HG03135 (cell line): ENCODE data around the gene MED8.
"Not testable (repeated sequence)": the region's sequence is repeated elsewhere in the genome, so short reads cannot be mapped to it uniquely, and the experiment has no call there.

Source experiments
- ATAC-seq: cut with Tn5 transposase; IDR thresholded peaks from one replicate; pipeline ENCODE4 v1.9.1; 2021; ENCODE audit warnings: mild to moderate bottlenecking, moderate library complexity; ENCODE audit not compliant: unreplicated experiment

The MED8 gene

DNA sequence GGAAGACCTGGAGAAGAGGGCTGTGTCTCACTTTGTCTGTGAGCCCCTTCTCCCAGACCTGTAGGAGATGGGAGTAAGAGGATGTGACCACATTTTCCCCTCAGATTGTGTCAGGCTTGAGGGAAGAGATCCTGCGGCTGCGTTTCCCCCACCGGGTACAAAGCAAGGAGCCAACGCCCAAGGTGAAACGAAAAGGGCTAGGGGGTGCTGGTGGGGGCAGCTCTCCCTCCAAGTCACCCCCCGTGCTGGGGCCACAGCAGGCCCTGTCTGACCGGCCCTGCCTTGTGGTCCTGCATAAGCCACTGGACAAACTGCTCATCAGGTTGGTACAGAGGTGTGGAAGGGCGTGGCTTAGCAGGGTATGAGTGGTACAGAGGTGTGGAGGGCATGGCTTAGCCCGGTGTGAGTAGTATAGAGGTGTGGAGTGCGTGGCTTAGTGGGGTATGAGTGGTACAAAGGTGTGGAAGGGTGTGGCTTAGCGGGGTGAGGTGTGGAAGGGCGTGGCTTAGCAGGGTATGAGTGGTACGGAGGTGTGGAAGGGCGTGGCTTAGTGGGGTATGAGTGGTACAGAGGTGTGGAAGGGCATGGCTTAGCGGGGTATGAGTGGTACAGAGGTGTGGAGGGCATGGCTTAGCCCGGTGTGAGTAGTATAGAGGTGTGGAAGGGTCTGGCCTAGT, 33.5 kb upstream of the MED8 start:
- ATAC-seq = no peak

DNA sequence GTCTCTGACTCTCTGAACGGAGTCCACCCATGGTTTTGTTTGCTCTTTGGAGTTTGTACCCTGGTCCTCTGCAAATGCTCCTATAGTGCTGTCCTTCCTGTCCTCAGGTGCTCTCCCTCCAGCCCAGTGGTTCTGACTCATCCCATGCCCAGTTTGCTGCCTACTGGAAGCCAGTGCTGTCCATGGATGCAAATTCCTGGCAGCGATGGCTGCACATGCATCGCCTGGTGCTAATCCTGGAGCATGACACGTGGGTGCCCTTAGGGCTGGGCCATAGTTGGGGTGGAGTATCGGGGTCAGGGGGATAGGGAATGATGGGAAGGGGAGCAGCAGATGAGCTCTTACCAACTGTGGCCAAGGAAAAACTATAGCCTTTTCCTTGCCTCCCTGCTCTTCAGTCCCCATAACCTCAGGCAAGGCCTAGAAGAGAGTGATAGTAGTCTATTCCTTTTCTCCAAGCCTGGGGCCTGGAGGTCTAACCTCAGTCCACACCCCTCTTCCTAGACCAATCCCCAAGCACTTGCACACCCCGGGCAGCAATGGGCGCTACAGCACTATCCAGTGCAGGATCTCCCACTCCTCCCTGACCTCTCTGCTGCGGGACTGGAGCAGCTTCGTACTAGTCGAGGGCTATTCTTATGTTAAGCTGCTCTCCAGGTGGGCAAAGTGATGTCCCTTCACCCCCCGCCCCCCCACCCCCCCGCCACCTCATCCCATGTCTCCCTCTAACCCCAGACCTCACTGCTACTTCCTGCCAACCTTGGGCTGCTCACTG, 32.6 kb upstream of the MED8 start:
- ATAC-seq = no peak

DNA sequence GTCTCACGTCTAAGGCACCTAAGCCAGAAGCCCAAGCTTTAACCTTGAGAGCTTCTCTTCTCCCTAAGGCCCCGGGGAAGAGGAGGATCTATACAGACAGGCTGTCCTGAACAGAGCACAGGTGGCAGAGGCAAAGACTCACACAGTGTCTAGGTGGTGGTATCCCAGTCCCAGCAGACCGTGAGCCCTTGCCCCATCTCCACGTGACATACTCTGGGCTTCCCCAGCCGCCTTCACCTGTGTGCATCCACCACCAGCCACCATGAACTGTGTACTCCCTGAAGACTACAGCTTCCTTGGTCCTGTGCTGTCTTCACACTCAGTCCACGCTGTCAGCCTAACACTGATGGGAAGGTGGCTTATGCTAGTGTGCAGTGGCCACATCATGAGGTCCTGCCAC, 31.8 kb upstream of the MED8 start:
- no peak for ATAC-seq

DNA sequence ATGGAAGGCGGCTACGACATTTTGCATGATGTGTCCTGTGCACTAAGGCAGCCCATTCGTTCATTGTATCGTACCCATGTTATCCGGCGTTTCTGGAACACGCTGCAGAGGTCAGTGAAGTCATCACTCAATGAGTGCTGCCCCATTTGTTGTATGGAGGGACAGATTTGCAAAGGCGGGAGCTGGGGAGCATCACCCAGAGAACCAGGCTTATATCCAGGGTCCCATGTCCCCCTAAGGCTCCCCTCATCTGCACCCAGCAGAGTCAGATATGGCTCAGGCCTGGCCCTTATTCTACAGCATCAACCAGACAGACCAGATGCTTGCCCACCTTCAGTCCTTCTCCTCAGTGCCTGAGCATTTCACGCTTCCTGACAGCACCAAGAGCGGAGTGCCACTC, 31.3 kb upstream of the MED8 start:
- ATAC-seq = no peak

DNA sequence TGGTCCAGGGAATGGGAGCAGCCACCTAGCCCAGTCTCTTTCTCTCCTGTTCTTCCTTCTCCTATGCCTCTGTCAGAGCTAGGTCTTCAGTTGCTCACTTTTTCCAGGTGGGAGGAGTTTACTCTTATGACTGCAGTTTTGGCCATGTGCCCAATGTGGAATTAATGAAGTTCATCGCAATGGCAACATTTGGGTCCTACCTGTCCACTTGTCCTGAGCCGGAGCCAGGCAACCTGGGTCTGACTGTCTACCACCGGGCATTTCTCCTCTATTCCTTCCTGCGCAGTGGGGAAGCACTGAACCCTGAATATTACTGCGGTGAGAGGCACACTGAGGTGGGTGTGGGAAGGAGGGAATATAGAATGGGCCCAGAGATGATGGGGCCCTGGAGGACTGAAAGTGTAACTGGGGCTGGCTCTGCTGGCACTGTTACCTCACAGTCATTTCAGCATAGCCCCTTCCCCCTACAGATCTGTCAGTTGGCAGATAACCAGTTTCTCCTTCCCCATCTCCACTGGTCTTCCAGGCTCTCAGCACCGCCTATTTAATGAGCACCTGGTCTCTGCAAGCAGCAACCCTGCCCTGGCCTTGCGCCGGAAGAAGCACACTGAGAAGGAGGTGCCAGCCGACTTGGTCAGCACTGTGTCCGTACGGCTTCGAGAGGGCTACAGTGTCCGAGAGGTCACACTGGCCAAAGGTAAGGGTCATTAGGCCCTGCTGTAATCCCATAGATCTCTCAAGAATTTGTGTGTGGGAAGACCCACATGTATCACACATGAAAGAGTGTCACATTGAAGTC, 30.2 kb upstream of the MED8 start:
- no peak for ATAC-seq

DNA sequence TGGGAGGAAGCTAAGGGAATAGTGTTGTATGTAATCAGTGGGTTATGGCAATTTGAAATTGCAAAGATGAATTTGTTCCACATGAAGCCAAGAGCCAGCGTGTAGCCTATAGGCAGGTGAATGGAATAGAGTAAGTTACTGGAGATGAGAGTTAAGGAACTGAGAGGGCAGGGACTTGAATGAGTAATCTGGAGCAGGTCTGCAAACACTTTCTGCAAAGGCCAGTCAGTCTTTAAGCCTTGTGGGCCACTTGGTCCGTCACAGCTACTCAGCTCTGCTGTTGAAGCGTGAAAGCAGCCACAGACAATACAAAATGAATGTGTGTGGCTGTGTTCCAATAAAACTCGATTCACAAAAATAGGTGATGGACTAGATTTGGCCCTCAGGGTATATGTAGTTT, 29.3 kb upstream of the MED8 start:
- ATAC-seq = no peak

DNA sequence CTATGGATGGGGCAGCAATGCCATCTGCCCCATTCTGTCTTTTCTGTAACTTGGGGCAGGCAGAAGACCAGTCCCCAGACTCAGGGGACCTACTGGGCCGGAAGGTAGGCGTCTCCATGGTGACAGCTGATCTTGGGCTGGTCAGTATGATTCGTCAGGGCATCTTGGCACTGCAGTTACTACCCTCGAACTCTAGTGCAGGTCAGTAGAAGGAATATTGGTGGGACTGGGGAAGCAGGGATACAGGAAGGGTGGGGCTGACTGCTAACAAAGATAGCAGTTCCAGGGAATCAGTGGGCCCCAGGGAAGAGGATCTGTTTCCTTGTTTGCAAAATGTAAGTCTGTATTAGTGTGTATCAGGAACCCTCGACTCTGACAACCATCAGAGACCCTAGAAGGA, 26.3 kb upstream of the MED8 start:
- ATAC-seq = no peak

DNA sequence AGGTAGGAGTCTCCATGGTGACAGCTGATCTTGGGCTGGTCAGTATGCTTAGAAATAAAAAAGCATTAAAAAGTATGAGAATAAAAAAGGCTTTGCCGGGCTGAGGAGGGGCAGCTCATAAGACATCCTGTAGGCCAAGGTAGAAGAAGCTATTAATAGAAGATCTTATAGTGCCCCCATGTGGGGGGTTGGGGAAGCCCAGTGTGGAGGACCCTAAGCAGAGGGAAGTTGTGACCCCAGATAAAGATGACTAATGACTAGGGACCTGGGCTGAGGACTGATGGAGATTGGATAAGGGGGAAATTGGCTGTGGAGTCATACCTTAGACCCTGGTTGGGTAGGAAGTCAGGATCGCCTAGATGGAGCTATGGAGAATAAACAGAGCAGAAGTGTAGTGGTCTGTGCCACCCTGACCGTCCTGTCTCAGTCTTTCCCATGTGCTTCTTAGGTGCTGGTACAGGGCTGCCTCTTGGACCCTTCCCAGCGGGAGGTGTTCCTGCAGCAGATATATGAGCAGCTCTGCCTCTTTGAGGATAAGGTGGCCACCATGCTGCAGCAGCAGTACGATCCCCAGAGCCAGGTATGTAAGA, 25.1 kb upstream of the MED8 start:
- no peak for ATAC-seq

DNA sequence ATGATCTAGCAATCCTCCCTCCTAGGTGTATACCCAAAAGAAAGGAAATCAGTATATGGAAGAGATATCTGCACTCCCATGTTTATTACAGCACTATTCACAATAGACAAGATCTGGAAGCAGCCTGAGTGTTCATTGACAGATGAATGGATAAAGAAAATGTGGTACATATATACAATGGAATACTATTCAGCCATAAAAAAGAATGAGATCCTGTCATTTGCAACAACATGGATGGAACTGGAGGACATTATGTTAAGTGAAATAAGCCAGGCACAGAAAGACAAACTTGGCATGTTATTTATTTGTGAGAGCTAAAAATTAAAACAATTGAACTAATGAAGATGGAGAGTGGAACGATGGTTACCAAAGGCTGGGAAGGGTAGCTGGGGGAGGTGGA, 23.8 kb upstream of the MED8 start:
- not testable (repeated sequence) for ATAC-seq

DNA sequence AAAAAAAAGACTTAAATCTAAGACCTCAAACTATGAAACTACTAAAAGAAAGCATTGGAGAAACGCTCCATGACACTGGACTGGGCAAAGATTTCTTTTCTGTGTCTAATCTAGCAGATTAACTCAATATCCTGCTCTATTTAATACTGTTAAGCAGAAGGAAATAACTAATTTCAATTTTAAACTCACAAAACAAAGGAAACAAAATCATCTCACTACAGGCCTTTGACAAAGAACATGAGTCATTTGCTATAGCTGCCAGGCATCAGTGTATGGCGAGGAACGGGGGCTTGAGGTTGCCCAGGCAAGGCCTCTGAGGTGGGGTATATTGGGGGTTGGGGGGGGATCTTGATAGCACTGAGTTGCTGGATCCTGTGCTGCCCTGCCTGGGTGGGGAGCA, 21.0 kb upstream of the MED8 start:
- ATAC-seq = no peak

DNA sequence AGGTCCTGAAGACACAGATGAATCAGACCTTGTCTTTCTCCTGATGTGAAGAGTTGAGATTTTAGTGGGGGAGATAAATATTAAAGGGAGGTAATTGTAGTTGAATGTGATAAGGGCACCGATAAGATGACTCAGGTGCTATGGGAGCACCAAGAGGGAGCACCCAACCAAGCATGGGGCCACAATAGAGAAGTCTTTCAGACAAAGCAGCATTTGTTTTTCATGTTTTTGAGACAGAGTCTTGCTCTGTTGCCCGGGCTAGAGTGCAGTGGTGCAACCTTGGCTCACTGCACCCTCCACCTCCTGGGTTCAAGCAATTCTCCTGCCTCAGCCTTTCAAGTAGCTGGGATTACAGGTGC, 16.3 kb upstream of the MED8 start:
- no peak for ATAC-seq

DNA sequence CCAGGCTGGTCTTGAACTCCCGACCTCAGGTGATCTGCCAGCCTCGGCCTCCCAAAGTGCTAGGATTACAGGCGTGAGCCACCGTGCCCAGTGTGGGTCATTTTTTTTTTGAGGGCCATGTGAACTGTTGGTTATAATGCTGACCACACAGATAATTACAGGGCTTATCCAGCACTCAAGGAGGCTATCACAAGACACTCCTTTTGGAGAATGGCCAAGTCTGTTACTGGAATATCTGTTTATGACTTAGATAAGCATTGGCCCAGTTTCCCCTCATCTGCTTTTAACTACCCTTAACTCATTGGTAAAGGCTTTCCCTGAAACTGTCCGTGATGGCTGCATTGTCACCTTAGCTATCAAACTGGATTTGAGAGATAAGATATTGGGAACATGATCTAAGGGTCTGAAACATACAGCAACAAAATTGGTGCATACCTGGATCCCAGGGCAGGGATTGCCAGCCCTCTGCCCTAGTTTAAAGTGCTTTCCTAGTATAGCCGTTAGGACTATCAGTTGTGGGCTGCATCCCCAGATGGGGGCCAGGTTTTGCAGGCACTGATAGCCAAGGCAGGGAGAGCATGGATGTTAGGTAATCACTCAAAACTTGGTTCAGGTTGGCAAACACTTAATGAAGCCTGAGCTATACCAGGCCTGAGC, 15.7 kb upstream of the MED8 start:
- ATAC-seq = no peak

DNA sequence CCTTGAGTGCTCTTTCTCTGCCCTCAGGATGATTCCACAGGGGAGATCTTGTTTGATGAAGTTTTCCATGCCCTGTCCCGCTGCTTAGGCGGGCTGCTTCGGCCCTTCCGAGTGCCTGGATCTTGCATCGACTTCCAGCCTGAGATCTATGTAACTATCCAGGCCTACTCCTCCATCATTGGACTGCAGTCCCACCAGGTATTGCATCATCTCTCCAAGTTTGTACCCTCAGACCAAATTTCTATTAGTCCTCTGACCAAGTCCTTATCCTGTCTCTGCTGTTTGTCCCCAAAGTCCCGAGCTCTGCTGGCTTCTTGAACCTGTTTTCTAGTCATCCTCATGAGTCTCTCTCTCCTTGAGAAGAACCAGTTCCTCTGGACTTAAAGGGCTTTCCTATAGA, 14.8 kb upstream of the MED8 start:
- ATAC-seq = no peak

DNA sequence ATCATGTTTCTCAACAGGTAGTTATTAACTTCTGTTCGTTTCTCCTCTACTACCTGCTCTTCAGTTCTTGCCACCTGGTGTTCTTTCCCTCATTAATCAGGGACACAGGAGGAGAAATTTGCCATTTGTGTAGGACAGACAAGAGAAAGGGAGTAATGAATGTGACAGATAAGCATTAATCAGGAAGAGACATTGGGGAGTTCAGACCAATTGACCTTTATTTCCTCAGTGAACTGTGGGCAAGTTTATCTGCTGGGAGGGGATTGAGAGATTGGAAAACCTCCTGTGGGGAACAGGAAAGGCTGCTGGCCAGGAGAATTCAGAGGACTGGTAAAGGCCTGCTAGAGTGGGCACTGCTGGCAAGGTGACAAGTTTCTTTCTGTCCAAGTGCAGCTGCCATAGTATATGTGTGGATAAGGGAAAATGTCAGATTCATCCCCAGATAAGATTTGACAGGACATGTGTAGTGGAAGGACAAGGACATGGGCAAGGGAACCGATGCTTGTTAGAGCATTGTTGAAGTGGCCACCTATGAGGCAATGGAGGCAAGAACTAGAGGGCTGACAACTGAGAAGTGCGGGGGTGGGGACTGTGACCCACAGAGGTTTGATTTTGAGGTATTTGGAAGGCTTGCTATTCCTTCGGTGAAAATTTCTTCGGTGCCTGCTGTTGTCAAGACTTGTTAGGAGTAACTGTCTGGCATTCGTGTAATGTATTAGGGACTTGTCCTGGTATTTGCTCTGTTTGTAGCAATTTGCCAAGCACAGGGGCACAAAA, 12.7 kb upstream of the MED8 start:
- no peak for ATAC-seq

DNA sequence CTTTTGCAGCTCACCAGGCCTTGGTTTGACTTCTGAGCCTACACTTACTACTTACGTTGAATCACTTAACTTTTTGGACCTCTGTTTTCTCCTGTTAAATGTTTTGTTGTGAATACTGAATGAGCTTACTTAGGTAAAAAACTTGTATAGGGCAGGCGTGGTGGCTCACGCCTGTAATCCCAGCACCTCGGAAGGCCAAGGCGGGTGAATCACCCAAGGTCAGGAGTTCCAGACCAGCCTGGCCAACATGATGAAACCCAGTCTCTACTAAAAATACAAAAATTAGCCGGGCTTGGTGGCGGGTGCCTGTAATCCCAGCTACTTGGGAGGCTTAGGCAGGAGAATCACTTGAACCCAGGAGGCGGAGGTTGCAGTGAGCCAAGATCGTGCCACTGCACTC, 10.8 kb upstream of the MED8 start:
- not testable (repeated sequence) for ATAC-seq

DNA sequence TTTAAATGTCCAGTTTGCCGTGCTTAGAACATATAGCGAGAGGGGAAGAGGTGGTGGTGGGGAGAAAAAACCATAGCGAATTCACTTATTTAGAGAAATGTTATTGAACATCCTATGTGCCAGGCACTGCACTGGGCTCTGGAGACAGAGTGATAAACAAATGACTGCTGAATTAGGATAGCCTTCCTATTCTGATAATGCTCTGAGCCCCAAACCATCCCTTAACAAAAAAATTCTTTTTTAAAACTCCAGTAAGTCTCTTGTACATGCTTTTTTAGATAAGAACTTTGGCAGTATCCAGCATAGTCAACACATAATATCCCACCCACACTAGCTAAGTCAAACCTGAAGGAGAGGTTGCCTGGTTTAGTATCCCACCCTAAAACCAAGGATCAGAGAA, 8.6 kb upstream of the MED8 start:
- no peak for ATAC-seq

DNA sequence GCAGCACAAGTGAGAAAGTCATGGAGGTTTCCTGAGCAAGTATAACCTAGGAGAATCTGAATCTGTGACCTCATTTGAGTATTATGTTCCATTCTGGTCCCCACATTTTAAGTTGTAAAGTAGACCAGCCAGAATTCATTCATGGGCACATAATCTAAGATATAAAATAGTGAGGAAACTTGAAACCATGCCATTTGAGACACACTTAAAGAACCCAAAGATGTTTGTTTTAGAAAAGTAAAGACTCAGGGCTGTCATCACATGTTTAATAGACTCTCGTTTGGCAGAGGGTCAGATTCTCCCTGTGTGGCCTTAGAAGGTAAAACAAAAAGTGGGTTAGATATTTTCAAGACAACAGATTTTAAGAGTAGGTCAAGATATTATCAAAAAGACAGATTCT, 6.5 kb upstream of the MED8 start:
- no peak for ATAC-seq

DNA sequence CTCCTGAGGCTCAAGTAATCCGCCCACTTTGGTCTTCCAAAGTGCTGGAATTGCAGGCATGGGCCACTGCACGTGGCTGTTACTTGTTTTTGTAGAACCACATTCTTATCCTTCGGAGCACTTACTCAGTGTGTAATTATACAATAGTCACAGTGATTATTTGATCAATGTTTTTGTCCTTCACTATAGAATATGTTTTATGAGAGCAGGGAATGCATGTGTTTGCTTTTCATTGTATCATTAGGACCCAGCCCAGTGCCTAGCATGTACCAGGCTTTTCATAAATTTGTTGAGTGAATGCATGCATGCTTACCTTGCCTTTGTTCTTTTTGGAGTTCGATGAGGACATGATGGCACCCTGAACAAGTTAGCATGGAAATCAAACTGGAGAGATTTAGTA, 5.9 kb upstream of the MED8 start:
- ATAC-seq = no peak

DNA sequence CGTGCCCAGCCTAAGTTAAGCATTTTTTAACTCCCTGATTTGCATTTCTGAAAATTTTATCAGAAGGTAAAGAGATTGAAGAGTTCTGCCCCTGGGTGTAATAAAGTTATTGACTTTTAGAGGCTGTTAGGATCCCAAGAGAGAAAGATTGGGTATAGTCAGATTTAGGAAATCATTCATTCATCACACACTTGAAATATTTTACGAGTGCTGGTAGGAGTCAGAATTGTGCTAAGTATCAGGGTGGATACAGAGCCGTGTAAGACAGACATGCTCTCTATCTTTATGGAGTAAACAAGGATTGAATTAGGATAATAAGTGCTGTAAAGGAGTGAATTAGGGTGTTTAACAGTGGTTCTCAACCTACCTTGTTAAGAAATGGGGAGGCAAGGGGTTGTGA, 3.1 kb upstream of the MED8 start:
- ATAC-seq = no peak

DNA sequence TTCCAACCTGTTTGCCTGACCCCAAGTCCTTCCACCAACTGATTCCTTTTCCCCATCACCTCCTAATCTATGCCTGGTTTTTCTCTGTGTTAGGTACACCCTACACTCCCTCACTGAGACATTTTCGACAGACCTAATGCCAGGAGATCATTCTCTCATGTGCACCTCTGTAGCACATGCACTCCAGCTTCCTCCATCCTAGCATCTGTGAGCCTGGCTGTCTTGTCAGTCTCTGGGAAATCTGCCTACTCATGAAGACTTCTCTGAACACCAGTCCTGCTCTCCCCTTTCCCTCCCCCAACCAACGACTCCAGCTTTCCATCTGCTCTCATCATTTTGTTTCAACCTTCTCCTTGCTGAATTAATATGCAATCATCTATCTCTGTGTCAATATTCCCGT, 987 bp downstream of the MED8 start:
- ATAC-seq = no peak
